ENCODE data around the gene ANKRD33B. TPM values are rescaled to one million over a fixed set of nuclear protein-coding genes. Genes with fewer than 3 reads are reported as not detected.
A peak's percentile ranks its signal among the peaks of the same experiment; 100 is the strongest.

Gene ANKRD33B
- total RNA-seq, 1 donor from 2014 or later = 6.1 TPM

GRCh38 chr5:10690460-10691440 is 126.9 kb downstream of the ANKRD33B start:
- H3K9me3 ChIP-seq = no peaks in the 10 kb centered on the region
- DNase-seq = no peak
- H3K27me3 ChIP-seq = no peaks in the 10 kb centered on the region
- ATAC-seq = no peak
- H3K27ac ChIP-seq = no peak overlapping the region
- no peak for TF ChIP-seq CTCF (IDR thresholded peaks at IDR 0.05)
- H3K4me1 ChIP-seq = no peaks in the 10 kb centered on the region
- no peak overlapping the region for H3K4me3 ChIP-seq
- intact Hi-C loops (cut with DNase I) = no loop called here
- no peaks in the 10 kb centered on the region for H3K36me3 ChIP-seq

DNA sequence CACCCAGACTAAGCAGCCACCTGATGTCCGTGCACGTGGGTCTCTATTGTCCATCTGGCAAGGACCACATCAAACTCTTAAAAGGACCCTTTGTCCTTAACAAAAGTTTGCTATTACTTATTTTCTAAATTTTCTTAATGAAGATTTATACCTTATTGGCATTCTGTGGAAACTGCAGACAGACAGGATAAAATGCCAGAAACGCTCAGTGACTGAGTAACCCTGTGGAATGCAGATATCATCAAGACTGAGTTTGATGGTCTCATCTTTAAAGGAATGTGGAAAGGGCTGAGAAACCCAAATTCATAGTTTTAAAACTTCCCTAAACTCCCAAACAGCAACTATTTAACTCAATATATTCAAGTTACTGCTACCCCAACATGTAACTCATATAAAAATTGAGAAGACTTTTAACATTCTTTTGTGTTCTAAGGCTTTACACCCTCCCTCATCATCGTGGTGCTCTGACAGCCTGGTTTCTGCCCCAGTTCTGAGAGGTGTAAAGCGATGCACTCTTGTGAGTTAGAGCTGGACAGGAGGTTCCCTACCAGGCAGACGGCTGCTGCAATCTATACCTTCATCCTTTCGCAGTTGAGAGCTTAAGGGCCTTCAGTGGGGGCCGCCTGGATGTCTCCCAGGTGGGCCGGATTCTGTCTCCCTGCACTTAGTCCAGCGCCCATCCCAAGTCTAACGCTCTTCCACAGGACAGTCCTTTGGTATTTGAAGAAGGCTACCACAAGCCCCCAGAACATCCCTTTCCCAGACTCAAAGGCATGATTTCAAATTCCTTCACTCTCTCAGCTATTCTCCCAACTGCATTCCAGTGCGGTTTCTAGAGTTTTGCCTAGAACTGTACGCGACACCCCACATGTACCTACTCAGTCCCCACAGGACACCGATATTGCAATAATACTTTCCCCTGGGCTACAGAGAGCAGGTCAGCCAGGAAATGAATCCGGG is 128.2 kb downstream of the ANKRD33B start:
- Histone ChIP-seq H3K4me1 (no peaks in the 10 kb centered on the region), H3K27ac (no peak overlapping the region), H3K36me3 (no peaks in the 10 kb centered on the region), H3K27me3 (no peaks in the 10 kb centered on the region), H3K9me3 (no peaks in the 10 kb centered on the region), H3K4me3 (no peak overlapping the region)
- TF ChIP-seq CTCF (IDR thresholded peaks at IDR 0.05) = no peak
- ATAC-seq = no peak
- no peak for DNase-seq
- intact Hi-C loops (cut with DNase I) = no loop called here

DNA sequence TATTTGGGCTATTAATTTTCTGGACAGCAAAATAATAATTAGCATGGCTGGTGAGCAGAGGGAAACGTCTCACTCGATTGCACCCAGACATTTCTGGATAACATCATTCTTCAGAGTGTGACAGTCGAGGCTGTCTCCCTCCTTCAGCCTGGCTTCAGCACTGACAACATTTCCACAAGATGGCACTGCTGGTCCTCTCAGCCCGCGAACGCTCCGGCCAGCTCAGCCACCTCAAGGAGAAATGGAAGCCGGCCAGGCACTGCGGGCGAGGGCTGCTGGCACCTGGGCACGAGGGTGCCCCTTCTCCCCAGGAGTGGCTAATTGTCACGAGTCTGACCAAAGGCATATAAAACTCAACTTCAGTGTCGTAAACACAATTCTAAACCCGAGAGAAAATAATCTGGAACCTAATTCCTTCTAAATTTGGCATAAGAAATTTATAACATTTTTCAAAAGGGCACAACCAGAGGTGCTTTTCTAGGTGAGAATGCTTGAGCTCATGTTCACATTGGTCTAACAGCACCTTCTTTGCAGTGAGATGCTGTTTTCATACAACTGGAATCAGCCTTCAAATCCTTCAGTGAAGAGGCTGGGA is 131.3 kb downstream of the ANKRD33B start:
- no peak overlapping the region for H3K27ac ChIP-seq
- H3K4me1 ChIP-seq = no peaks in the 10 kb centered on the region
- no peaks in the 10 kb centered on the region for H3K36me3 ChIP-seq
- TF ChIP-seq CTCF (IDR thresholded peaks at IDR 0.05) = peak; percentile 77
- H3K9me3 ChIP-seq = no peaks in the 10 kb centered on the region
- H3K4me3 ChIP-seq = no peak overlapping the region
- H3K27me3 ChIP-seq = no peaks in the 10 kb centered on the region
- ATAC-seq (peak; percentile 94), DNase-seq (peak; percentile 89)
- intact Hi-C loops (cut with DNase I) = no loop called here

DNA sequence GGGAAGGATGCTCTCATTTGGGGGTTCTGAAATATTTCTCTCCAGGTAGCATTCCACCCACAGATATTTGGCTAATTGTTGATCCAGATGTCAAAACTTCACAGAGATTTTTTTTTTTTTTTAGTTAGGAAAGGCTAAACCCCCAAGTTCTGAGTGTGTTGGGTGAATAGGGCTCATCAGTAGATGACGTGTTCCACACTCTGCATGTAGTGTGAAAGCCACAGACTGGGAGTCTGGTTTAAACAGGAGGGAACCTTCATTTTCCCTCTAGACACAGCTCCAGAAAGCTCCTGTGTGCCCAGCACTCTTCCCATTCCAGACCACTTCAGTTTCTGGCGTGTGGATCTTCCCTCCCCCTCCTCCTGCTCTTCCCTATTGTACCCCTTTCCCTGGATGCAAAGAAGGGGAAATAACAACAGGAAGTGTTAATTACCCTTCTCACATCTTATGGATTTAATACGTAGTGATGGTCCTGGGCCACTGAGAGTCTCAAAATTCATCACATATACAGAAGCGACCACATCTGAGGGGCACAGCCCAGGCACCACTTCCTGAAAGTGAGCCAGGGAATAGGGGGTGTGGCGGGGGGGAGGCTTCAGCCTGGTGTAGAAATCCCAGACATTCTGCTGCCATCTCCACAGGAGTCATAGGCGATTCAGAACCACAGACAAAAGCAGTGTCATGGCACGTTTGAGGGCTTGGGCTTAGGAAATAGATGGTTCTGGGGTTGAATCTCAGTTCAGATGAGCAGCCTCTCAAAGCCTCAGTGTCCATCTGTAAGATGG is 132.1 kb downstream of the ANKRD33B start:
- ATAC-seq (no peak), DNase-seq (no peak)
- Histone ChIP-seq H3K4me3 (no peak overlapping the region), H3K27ac (no peak overlapping the region), H3K4me1 (no peaks in the 10 kb centered on the region), H3K36me3 (no peaks in the 10 kb centered on the region), H3K9me3 (no peaks in the 10 kb centered on the region), H3K27me3 (no peaks in the 10 kb centered on the region)
- intact Hi-C loops (cut with DNase I) = no loop called here
- TF ChIP-seq CTCF (IDR thresholded peaks at IDR 0.05) = no peak
